Gastrocnemius medialis (tissue), 4 donors: ENCODE results near the gene MAP3K5.

Experiments
- CTCF ChIP-seq, 5 experiments: fragments of 450-650 bp in 3 of 5; fragments of 200-600 bp in 2 of 5; sonication (generic) in 2 of 5; IDR thresholded peaks in 4 of 5; conservative IDR thresholded peaks in 1 of 5; 1 replicate in 4 of 5; 2 replicates in 1 of 5; pipeline ENCODE4 v1.5.1; 2016 to 2019; ENCODE audit warnings: antibody characterized with exemption in 5 of 5, mild to moderate bottlenecking in 3 of 5, moderate library complexity in 3 of 5
- POLR2A ChIP-seq, 2 donors: fragments of 450-650 bp; IDR thresholded peaks; one replicate each; pipeline ENCODE4 v1.6.1; 2017; ENCODE audit warnings: antibody characterized with exemption in 2 of 2, mild to moderate bottlenecking in 2 of 2, moderate library complexity in 2 of 2

- TF ChIP-seq CTCF (IDR thresholded peaks at IDR 0.05 in 4 of 5, conservative IDR thresholded peaks at IDR 0.05 in 1 of 5) (no peak), POLR2A (IDR thresholded peaks at IDR 0.05) (no peak)
These were observed 136.8 kb downstream of the MAP3K5 start for GRCh38 chr6:136655239-136656014.
